Stimulated activated CD4-positive, alpha-beta T cell treated with anti-CD3 and anti-CD28 coated beads, Interleukin-4, amount 100 ng/mL, for 48 hours (primary cell): ENCODE results near the gene DGKQ.

Experiments
- DNase-seq, 2 donors: peaks; one replicate each; pipeline ENCODE4 v3.0.0-alpha.2; 2020; ENCODE audit warnings: low read depth in 2 of 2

Gene DGKQ

DNA sequence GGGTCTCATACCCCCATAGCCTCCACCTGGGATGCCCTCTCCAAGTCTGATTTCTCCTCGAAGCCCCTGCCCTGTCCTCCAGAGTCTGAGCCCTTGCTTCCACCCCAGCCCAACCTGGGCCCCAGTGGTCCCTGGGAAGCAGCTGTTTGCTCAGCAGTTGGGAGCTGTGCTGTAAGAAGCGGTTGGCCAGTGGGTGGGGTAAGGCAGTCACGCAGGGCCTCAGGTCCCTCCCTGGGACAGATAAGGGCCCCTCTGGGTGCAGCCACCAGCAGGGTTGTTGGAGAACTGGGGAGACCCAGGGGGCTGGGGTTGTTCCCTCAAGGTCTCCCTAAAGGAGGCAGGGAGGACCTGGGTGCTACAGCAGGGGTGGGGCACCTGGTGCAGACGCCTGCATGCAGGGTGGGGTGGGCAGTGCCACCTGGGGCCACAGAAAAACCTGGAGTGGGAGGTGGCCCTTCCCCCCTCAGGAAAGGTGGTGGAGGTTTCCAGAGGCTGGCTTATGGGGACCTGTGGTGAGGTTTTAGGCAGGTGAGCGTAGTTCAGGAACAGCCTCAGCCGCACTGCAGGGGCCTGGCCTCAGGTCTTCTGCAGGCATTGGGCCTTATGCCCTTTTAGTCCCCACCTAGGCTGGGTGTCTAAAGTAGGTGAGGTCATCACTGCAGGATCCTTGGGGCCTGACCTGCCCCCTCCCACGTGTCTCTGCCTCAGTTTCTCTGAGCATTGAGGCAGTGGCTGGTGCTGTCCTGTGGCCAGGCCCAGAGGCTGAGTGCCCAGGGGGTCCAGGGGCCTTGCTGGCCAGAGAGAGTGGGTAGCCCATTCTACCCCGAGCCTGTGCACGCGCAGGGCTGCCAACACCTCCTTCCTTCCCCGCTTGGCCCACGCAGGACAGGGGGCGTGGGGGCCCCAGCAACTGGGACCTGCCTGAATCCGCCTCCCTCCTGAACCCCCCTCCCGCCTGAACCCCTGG, 22.9 kb upstream of the DGKQ start:
- DNase-seq: no peak

DNA sequence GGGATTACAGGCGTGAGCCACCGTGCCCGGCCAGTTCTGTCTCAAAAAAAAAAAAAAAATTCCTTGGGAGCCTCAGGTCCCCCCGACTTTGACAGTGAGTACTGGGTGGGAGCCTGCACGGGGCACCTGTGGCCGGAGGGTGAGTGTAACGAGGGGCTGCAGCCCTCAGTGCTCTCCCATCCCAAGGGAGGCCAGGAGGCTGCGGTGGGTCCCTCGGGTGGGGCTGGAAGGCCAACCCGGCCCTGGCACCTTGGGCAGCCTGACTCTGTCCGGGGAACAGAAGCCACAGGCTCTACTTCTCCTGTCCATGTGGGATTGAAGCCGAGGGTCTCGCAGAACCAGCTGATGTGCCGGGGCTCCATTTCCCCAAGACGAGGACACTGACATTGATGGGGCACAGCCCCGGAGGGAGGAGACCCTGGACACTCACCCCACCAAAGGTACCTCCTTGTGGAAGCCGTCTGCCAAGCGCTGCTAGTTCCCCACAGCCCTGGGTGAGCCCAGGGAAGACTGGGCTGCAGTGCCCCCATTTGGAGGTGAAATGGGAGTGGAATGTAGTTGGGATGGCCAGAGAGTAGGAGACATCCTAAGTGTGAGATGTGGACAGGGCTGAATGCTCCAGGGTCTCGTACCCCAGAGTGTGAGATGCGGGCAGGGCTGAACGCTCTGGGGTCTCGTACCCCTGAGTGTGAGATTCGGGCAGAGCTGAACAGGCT, 22.1 kb upstream of the DGKQ start:
- no peak for DNase-seq

DNA sequence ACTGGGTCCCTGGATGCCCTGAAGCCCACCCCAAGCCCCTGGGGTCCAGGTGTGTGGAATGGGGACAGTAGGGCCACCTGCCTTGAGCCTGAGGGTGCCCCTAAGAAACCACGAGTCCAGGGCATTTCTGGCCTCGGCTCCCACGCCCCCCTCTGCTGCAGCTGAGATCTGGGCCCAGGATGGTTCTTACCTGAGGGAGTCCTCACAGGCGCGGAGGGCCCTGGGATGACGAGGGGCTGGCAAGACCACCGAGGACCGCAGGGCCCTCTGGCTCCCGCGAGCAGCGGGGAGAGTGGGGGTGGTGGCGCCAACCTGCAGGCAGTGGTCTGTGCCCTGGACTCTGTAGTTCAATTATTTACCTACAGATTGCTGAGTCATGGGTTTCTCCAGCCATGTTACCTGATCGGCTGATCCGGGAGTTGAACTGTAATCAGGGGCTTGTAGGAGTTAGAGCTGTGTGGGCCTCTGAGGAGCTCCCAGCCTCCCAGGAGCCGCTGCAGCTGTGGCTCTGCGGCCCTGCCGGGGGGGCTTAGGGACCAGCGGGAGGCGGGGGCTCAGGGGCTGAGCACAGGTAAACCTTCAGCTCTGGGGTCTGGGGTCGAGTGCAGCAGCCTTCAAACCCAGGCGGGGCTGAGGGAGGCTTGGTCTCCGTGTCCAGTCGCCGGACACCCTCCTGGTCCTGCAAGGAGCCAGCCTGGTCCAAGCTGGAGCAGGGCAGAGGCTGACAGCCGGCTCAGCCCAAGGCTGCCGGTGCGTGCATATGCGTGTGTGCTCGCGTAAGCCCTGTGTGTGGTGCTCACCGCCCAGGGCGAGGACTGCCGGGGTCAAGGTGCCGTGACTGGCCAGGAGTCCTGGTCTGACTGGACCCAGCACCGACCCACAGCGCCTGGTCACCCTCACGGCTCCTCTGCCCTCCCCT, 20.0 kb upstream of the DGKQ start, which contains the start of gene SLC26A1:
SLC26A1 (minus strand) TSS at position 294 of the 919 bp plus-strand sequence. CDS start 1,701 bp downstream, outside the sequence.
- no peak for DNase-seq

DNA sequence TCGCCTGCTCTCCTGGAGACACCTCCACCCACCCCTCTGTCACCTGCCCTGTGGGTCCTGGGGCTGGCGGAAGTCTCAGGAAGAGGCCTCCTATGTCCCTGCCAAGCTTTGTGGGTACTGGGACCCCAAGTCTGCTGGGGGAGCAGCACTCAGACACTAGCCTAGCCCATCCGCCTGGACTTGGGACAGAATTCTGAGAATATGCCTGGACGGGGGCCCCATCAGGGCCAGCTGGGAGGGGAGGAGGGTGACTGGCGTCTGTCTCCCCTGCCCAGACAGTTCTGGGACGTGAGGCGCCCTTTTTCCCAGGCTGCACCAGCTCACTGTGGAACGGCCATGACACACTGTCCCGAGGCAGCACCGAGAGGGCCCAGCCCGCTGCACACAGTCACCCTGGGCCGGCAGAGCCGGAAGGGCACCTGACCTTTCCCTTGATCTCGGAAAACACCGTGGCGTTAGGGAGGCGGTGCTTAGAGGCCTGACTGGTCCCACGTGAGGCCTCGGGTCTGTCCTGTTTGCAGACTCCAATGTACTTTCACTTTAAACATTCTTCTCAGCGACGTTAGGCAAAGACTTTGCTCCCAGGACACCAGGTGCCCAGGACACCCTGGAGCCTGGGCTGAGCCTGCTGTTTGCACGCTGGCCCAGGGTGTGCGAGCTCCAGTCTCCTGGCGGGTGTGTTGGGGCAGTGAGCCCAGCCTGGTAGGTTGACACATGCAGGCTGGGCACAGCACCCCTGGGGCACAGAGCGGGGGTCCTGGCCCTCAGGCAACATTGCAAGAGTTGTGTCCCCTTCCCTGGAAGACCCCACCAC, 19.1 kb upstream of the DGKQ start:
- DNase-seq: no peak

DNA sequence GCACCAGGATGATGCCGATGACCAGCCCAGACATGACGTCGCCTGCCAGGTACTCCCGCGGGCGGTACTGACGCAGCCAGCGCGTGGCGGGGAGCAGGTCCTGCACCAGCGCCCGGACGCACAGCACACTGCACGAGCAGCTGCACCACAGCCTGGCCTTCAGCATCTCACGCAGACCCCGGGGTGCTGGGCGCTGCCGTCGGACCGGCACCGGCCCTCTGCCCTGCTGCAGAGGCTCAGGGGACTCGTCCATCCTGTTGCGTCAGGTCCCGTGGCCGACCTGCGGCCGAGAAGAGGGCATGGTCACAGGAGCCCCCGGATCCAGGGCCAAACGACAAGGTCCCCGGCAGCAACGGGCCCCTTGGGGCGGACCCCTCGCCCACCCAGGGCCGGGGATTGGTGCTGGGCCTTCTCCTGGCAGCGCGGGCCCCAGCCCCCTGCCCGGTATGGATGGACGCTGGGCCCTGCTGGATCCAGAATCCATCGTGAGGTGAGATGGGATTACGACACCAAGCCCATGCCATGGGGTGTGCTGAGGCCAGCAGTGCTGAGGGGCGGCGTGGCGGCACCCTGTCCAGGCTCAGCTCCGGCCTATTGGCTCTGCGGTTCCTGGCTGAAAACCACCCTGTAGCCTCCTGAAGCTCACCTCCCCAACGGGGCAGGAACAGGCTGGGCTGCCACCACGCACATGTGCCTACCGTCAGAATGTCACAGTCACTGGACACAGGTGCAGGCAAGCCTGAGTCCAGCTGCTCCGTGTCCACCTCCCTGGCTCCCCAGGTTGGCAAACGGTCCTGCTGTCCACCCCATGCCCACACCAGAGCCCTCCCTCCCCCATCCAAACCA, 18.3 kb upstream of the DGKQ start:
- DNase-seq: no peak

DNA sequence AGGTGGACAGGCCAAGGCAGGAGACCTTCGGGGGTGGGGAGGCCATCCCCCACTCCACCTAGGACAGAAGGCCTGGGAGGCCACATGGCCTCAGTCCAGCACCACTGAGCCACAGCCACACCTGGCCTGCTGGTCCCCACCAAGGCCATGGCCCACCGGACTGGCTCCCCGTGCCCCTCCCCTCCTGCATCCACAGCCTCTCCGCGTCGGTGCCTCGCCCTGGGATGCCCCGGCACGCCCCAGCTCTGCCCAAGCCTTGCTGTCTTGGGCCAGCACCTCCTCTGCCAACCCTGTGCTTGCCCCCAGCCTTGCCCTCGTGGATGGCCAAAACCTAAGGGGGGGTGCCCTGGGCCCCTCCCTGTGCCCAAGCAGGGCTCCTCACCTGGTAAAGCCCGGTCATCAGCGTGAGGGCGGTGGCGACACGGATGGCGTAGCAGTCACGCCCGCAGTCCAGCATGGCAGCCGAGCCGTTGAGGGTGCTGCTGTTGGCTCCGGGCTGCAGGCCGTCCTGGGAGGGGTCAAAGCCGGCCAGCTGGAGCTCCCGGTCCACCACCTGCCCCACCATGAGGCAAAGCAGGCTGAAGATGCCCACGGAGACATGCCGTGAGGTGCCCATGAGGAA, 17.5 kb upstream of the DGKQ start:
- no peak for DNase-seq

DNA sequence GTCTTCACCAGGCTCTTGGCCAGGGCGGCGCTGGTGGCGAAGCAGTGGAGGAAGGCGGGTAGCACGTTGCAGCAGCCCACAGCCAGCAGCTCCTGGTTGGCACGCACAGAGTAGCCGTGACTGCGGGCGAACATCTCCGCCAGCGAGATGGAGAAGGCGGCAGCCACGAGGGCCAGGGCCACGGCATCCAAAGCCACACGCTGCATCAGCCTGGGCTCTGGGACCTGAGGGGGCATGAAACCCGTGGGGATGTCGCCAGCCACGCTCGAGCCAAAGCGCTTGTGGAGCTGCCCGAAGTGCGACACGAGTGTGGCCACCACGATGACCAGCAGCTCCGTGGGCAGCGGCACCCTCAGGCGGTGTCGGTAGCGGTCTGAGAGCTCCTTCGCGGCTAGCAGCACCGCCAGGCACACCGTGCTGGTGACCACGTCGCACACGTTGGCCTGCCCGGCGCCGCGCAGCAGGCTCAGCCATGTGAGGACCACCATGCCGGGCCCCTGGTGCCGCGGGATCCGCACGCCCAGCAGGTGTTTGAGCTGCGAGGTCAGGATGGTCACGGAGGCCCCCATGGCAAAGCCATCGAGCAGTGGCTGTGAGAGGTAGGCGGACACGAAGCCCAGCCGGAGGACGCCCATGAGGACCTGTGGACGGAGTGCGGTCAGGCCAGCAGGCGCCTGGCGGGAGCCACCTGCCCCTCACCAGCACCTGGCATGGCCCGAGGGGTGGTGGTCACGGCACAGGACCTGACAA, 16.5 kb upstream of the DGKQ start:
- DNase-seq: no peak

DNA sequence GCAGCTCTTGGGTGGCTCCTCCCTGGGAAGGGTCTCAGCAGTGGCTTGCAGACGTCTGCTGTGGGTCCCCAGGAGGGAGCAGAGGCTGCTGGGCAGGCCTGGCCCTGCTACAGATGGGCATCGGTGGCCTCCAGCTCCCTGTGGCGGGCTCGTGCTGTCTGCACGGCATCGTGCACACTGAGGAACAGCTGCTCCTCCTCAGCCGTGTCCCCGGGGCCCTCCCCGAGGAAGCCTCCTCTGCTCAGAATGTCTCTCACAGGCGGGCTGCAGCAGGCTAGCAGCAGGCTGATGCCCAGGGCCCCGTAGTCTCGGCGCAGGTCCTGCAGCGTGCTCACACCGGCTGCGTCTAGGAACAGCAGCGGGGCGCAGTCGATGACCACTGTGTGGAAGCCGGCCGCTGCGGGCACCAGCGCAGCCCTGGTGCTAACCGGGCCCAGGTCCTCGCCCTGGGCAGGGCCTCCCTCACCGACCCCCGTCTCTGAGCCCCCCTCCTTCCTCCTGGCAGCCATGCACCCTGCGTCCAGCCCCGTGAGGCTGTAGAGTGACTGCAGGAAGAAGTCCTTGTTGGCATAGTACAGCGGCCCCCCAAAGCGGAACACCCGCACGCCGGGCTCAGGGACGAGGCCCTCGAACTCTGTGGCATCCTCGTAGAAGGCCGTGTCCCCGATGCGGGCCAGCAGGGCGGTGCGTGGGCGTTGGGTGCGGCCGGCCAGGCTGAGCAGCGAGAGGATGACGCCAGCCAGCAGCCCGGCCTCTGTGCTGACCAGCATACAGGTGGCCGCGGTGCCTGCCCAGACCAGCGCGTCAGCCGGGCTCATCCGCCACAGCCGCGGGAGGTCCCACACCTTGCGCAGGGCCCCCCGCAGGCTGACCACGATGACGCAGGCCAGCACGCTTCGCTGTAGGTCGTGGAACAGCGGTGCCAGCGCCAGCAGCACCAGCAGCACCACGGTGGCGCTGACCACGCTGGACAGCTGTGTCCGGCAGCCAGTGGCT, 15.7 kb upstream of the DGKQ start:
- DNase-seq: no peak

DNA sequence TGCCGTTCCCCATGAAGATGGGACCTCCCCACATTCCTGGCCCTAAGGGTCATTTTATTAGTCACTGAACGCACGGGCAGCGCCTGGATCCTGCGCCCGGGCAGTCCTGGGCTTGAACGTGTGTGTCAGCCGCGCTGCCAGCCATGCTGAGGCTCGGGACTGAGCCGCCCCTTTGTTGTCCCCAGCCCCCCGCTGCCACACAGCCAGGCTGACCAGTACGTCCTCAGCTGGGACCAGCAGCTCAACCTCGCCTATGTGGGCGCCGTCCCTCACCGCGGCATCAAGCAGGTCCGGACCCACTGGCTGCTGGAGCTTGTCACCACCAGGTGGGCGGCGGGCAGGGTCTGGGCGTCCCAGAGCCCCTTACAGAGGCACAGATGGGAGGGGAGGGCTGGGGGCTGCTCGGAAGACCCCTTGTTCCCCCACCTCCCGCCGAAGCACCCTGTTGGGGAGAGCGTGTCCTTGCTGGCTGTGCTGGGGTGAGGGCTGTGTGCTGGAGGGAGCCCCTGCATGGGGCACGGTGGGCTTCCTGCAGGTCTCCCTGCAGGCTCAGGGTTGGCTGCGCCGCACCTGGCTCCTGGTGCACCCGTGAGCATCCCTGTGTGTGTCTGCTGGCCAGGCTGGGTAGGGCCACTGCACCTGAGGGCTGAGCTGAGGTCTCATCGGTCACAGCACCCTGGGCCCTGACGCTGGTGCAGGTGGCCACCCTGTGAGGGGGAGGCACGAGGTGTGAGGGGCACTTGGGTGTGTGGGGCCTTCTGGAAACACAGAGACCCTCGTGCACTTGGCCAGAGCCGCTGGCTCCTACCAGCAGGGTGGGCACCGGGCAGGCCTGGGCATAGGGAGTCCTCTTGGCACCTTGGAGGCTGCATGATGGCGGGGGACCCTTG, 14.5 kb upstream of the DGKQ start:
- no peak for DNase-seq

DNA sequence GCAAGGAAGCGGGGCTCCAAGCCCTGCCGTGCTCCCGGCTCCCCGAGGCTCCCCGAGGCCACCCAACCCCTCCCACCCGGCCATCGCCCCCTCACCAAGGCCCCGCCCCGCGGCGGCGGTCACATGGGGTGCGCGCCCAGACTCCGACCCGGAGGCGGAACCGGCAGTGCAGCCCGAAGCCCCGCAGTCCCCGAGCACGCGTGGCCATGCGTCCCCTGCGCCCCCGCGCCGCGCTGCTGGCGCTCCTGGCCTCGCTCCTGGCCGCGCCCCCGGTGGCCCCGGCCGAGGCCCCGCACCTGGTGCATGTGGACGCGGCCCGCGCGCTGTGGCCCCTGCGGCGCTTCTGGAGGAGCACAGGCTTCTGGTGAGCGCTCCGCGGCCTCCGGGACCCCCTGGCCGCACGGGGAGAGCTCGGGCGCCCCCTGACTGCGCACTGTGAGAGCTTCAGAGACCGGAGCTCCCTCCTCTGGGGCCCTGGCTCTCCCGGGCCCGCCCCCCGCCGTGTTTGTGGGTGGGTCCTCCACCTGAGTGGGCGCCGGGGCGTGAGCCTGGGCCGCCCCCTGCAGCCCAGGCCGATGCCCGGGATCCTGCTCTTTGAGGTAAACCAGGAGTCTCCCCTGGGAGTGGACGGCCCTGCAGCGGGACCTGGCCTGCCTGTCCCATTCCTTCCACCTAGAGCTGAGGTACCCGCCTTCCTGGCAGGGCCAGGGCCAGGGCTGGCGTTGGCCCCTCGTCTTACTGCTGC, 13.7 kb upstream of the DGKQ start, which contains the start of gene IDUA:
IDUA (plus strand) TSS at position 166 of the 745 bp plus-strand sequence; CDS start at position 207, 41 bp downstream.
- DNase-seq: peak; percentile 76 to 81

DNA sequence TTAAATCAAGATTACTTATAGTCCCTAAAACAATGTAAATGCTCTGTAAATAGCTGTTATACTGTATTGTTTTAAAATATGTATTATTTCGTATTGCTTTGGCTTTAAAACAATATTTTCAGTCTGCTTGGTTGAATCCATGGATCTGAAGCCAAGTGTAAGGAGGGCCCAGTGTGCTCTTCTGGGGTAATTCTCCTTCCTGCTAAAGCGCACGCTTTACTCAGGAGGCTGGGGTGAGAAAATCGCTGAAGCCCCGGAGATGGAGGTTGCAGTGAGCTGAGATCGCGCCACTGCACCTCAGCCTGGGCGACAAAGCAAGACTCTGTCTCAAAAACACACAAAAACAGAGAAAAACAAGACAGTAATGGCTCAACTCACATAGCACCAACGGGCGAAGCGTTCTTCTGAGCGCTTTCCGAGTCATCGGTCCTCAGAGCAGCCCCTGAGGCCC, 13.1 kb upstream of the DGKQ start:
- DNase-seq: no peak

DNA sequence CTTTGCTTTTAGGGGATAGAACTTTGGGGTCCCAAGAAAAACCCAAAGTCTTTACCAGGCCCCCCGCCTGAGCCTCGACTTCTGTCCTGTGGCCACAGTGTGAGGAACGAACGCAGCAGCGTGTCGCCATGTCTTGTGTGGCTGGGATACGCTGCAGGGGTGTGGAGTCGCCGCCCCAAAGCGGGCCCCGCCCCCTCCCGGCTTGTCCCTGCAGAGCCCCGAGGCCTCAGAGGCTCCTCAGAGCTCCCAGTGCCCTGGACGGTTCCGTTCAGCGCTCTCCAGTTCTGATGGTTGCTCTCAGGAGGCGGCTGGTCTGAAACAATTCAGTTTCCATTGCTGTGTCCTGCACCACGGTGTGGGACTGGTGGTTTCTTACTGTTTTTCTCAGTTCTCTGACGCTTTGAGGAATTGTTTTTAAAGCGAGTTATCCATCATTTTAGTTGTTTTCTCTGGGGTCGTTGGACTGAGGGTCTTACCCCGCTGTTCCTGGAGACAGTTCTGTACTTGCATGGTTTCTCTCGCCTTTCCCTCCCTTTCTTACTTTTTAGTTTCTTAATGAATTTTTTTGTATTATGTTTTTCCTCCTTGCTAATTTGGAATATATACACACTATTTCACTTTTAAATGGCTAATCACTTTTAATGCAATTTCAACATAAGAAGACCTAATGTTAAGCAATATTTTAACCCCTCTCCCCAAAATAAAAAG, 11.9 kb upstream of the DGKQ start:
- peak; percentile 71 to 75 for DNase-seq

DNA sequence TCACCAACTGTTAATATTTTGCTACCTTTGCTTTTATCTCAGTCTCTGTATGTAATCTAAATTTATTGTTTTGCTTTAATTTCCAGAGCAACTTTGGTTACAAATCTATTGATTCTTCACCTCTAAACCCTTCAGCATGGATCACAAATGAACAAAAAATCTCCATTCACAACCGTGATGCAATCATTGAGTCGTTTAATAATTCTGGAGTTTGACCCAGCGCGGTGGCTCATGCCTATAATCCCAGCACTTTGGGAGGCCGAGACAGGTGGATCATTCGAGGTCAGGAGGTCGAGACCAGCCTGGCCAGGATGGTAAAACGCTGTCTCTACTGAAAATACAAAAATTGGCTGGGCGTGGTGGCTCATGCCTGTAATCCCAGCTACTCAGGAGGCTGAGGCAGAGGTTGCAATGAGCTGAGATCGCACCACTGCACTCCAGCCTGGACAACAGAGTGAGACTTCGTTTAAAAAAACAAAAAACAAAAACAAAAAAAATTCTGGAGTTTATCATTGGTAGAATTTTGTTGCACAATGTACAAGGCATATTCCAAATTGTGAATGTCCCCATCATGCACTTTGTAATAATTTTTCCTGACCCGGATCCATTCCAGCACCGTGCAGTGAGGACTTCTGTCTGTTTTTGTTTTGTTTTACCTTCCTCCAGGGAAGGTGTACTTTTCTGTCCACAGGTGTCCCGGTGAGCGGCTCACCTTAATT, 11.1 kb upstream of the DGKQ start:
- no peak for DNase-seq

DNA sequence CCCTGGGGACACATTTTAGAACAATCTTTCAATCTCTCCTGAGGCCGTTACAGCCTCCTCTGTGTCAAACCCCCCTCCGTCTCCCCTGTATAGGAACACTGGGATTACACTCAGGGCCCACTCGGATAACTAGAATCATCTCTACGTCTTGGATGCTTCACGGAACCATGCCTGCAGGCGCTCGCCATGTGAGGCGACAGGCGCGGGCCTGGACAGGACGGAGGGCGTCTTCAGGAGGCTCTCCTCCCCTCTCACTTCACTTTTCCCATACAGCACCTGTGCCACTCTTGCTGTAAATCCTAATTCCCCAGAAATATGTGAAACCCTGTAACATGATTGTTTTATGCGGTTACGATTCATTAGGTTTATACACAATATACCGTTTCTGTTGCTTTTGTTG, 9.4 kb upstream of the DGKQ start:
- no peak for DNase-seq
